HL-60 (cell line): ENCODE results near the gene GOLIM4.

ENCODE experiments used
- CTCF ChIP-seq: IDR thresholded peaks from one replicate; pipeline ENCODE4 v1.5.1; 2011; ENCODE audit warnings: low read length, control low read depth, inconsistent platforms; ENCODE audit not compliant: insufficient read depth
- POLR2AphosphoS5 ChIP-seq: IDR thresholded peaks from 2 replicates; pipeline ENCODE4 v1.6.1; 2012; ENCODE audit warnings: low read depth
- REST ChIP-seq: IDR thresholded peaks from 2 replicates; pipeline ENCODE4 v1.6.1; 2012; ENCODE audit warnings: low read depth; ENCODE audit not compliant: insufficient replicate concordance

GRCh38 chr3:167967257-167968036, 128.3 kb downstream of the GOLIM4 start:
- no peak for TF ChIP-seq CTCF
- no peak for TF ChIP-seq POLR2AphosphoS5
- no peak for TF ChIP-seq REST
